HG03064 (cell line): ENCODE results near the gene CDH4.
"Not testable (repeated sequence)": the region's sequence is repeated elsewhere in the genome, so short reads cannot be mapped to it uniquely, and the experiment has no call there.

Experiments
- ATAC-seq: cut with Tn5 transposase; IDR thresholded peaks from one replicate; pipeline ENCODE4 v1.9.1; 2021; ENCODE audit warnings: low read depth; ENCODE audit not compliant: unreplicated experiment

Gene CDH4

DNA sequence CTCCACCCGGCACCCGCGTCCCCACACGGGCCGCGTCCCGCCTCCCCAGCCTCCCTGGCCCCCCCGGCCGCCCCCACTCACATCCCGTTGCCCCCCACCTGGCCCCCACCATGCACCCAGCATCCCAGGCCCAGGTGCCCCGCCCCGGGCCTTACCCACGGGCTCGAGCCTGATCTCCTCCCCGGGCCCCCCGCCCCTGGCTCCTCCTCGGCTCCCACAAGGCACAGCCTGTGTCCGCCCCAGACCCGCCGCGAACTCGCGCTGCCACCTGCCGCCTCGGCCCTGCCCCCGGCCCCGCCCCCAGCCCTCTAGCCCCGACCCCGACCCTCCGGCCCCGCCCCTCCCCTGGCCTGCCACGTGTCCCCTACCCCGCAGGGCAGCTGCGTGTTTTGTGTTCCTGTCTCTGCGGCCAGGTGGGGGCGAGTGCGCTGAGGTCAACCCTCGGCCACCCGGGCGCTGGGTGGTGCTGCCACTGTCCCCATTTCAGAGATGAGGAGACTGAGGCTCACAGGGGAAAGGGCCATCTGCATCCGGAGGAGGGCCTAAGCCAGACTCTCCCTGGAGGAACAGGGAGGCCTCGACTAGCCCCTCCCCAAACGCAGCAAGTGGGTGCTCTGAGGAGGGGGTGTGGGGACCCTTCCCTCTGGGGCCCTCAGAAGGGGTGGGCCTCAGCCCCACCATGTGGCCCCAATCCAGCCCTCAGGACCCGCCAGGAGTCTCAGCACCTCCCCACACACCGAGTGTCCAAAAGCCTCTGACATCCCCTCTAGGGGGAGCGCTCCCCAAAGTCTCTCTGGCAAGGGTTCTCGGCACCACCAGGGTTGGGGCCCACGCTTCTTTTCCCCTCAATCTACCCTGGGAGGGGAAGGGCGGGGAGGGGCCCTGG is 713.8 kb downstream of the CDH4 start:
- ATAC-seq: no peak

DNA sequence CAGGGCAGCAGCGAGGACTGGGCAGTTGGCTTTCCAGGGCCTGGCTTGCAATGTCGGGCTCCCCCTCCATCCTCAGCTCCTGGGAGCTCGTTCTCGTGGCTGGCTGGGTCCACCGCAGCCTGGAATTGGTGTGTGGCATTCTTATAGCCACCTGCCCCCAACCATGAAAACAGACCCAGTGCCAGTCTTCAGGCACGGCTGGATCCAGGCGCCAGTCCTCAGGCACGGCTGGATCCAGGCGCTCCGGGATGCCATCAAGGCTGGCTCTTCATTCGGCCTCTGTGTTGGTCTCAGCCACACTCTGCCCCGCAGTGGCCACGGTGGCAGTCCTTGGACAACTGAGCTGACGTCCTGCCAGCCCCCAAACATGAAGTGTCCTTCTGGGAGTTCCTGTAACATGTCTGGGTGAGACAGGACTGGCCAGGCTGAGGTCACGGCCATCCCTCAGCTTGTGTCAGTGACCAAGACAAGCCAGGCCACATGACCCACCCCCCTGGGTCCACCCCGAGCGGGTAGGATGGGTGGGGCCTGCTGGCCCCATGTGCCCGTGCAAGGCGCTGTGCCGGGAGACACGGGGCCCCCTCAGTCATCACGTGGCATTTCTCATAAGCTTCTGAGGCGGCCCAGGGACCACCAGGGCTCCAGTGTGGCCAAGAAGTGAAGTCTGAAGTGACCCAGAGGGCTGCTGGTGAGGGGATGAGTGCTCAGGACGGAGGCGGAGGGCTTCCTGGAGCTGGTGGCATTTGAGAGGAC is 714.6 kb downstream of the CDH4 start:
- no peak for ATAC-seq

DNA sequence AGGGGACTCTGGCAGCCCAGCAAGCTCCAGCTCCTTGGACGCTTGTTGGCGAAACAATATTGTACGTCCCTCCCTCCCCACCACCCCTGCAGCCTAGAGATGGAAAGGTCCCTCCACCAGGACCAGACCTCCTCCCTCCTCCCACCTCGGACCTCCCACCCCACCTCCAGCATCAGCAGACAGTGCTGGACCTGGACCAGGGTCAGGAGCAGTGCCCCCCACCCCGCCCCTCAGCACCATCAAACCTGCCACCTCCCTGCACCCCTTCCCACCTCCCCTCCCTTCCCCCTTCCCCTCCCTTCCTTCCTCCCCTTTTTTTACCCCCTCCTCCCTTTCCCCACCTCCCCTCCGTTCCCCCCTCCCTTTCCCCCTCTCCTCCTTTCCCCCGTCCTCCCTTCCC is 715.2 kb downstream of the CDH4 start:
- ATAC-seq: no peak

DNA sequence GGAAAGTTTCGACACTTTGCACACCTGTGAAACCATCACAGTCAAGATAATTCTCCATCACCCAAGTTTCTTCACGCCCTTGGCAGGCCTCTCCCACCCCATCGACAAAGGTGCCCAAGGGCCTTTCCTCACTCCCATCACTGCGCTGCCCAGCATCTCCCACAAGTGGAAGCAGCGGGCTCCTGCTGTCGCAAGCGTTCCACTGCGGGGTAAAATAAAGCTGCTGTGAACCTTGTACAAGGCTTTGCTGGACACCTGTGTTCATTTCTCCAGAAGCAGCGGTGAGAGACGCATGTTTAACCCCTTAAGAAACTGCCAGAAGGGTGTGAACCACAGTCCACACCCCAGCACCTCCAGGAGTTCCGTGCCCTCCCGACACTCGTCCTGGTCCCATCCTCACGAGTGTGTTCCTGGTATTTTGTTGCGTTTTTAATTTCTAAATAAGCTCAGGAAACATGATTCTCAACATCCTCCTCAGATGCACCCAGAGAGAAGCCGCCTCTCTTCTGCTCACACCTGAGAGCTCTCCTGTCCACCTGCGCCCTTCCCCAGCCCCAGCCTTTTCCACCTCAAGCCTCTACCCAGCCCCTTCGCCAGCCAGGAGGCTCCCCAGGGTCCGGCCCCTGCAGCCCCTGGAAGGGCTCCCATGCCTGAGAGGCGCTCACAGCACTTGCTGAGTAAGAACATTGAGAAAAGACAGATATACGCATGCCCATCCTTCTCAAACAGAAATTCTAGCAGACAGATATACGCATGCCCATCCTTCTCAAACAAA is 716.2 kb downstream of the CDH4 start:
- no peak for ATAC-seq

DNA sequence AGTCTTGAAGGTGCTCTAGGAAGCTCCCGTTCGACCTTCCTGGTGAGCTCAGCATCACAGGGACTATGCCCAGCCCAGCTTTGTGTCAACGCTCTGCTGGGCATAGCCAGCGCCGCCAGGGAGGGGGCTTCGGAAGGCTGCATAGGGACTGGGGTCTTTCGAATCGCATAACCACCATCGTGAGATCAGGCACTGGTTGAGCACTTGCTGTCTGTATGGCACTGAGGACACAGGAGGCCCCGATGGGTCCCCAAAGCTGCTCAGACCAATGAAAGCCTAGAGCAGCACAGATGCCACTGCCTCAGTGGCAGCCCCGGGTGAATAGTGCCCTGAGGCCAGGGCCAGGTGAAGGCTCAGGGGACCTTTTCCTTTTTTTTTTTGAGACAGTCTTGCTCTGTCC is 716.9 kb downstream of the CDH4 start:
- no peak for ATAC-seq

DNA sequence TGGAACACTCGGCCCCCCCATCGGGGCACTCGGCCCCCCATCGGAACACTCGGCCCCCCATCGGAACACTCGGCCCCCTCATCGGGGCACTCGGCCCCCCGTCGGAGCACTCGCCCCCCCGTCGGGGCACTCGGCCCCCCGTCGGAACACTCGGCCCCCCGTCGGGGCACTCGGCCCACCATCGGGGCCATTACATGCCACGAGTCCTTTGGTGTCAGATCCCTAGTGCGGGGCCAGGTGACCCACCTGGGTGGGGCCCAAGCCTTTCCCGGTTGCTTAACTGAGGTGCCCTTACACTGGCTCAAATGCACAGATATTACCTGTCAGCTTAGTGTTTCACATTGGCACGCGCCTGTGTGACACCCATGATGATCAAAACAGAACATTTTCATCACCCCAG is 717.7 kb downstream of the CDH4 start:
- ATAC-seq: no peak

DNA sequence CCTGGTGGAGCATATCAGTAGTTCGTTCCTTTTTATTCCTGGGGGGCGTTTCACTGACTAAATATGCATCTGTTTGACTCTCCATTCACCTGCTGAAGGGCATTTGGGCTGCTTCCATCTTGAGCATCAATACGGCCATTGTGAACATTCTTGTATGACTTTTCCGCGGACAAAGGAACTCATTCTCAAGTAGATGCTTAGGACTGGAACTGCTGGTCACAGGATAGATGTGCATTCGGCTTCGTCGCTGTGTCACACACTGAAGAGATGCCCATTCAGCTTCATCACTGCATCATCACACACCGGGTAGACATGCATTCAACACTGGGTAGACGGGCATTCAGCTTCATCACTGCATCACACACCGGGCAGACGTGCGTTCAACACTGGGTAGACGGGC is 718.3 kb downstream of the CDH4 start:
- no peak for ATAC-seq

DNA sequence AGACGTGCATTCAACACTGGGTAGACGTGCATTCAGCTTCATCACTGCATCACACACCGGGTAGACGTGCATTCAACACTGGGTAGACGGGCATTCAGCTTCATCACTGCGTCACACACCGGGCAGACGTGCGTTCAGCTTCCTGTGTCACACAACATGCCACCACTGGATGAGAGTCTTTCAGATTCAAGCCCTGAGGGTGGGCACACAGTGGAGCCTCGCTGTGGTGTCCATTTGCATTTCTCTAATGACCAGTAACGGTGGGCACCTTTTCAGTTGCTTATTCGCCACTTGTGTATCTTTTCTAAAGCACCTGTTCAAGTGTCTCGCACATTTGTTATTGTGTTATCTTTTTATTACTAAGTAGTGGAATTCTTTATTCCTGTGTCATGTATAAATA is 719.5 kb downstream of the CDH4 start:
- not testable (repeated sequence) for ATAC-seq

DNA sequence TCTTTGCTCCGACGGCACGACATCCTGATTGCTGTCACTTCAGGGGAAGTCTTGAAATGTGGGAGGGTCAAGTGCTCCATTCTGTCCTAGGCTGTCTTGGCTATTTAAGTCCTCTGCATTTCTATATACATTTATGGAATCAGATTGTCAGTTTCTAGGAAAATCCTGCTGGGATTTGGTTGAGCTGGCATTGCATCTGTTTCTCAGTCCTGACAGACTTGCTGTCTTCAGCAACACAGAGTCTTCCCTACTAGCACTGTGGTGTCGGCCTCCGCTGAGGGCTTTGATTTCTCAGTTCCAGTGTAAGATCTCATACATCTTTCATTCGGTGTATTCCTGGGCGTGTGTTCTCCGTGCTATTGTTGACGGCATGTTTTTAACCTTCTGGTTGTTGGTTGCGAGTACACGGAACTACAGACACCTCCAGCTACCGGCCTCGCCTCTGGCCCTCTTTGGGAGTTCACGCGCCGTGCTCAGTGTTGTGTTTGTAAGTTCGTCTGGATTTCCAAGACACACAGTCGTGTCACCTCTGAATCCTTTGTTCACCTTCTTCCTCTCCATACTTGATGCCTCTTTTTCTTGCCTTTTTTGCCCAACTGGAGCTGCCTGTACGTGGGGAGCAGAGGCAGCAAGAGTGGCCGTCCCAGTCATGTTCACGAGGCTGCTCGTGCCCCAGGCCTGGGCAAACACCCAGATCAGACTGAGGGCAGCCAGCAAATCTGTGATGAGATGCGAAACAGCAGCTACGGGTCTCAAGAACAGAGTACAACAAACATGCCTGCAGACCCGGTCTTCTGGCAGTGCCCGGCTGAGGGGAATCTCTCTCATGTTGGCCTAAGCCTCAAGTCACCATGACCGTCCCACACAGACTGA is 720.8 kb downstream of the CDH4 start:
- no peak for ATAC-seq

DNA sequence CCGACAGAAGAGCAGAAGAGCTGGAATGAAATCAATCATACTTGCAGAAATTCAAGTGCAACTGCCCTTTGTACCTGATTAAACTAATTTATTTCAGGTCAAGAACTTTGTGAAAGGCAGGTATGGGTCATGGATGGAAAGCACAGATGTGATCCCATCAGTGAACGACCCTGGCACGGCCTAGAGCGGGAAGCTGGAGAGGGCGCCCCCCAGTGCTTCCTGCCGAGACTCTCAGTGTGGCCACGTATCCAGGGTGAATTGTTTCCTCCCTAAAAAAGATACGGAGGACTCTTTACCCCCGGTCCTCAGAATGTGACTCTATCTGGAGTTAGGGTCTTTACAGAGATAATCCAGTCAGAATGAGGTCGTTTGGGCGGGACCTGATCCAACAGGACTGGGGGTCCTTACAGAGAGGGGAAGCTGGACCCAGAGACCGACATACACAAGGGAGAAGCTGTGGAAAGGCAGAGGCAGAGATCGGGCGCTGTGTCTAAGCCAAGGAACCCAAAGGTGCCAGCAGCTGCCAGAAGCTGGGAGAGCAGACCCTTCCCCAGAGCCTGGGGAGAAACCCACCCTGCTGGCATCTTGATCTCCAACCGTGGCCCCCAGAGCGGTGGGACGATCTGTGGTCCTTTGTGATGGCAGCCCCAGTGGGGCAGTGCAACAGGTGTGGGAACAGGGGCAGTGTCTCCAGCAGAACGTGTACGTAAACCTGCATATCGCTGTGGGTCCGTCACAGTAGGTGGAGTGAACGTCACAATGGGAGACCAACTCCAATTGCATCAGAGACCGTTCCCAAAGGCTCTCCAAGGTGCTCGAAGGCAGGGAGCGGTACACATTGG is 721.7 kb downstream of the CDH4 start:
- ATAC-seq: no peak

DNA sequence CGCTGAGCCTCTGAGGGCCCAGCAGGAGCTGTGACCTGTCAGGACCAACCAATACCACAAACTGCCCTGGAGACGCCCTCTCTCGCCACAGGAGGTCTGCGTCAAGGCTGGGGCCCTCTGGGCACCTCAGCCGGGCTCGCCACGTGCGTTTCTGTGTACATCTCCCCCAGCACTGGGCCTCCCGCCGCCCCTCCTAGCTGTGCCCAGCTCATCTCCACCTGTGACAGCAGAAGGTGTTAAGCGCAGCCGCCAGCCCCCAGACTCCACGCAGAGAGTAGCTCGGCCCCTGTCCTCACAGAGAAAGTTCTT is 722.2 kb downstream of the CDH4 start:
- ATAC-seq: no peak

DNA sequence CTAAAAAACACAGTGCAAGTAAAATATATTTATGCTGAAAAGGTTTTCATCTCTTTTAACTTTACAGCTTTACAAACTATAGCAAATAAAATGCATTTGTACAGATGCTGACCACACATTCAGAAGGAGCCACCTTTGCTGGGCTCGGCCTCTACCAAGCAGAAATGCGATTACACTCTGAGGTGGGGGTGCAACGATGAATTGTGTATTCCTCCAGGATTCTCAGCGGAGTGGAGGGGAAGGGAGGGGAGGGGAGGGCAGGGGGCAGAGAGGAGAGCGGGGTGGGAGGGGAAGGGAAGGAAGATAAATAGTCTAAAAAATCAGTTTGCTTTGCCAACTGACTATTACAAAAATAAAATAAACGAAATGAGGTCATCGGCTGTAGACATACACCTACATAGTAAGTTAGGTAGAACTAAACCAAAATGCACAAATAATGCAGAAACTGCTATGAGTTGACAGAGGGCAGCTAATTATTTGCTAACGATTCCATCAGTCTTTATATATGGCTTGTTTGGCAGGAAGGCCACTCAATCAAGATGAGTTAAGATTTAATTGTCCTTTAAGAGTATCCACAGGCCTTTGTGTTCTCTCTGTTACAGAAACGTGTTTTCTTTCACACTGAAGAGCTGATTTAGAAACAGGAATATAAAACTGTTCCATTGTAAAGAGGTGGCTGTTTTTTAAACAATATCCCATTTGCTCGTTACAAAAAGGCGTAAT is 723.5 kb downstream of the CDH4 start:
- no peak for ATAC-seq

DNA sequence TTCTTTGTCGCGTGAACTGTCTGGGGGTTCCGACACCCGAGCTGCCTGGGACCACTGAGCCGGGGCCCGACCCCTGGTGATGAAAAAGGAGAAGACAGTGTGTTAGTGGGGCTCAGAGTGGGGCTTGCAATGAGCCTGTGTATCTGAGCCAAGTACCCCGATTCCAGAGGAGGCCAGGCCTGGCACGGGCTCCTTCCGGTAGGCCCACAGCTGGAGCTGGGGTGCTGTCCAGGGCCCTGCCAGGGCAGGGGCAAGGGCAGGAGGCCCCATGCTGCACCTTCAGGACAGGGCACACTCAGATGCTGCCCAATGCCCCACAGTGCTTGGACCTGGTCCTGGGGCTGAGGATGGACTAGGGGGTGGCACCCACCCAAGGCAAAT is 724.2 kb downstream of the CDH4 start:
- ATAC-seq: no peak

DNA sequence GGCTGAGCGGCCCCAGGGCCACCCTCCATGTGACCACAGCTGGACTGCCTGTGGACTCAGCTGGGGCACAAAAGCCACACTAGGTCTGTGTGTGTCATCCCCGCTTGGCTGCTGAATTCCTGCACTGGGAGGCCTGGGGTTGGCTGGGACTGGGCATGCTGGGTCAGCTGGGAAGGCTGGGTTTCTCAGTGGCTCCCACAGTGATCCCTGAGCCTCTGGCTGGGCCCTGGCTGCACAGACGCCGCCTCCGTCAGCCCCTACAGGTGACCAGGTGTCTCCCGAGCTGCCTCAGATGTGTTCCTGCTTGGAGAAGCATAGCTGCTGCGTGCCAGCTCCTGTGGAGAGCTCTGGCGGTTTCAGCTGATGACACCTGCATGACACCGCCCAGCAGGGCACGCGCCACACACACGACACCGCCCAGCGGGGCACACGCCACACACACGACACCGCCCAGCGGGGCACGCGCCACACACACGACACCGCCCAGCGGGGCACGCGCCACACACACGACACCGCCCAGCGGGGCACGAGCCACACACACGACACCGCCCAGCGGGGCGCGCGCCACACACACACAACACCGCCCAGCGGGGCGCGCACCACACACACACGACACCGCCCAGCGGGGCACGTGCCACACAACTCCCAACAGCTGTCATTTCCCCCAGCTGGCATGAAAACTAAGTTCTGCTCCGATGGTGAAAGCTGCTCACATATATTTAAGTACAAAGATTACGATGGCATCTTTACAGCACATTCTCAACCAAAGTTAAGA is 724.8 kb downstream of the CDH4 start:
- ATAC-seq: no peak

DNA sequence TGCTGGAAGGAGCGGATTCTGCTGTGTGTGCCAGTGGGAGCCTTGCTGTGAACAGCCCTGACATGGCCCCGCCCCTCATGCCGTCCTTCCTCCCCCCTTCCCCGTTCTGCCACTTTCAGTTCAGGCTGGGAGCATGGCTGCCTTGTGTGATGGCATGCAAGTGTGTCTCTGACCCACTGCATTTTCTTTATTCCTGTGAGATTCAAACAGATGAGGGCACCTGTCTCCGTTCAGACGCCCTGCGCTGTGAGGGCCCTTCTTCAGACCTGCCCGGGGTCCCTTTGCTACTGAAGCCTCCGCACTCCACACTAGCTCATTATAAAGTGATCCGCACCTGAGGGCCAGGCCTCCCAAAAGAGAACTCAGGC is 725.3 kb downstream of the CDH4 start:
- ATAC-seq: no peak

DNA sequence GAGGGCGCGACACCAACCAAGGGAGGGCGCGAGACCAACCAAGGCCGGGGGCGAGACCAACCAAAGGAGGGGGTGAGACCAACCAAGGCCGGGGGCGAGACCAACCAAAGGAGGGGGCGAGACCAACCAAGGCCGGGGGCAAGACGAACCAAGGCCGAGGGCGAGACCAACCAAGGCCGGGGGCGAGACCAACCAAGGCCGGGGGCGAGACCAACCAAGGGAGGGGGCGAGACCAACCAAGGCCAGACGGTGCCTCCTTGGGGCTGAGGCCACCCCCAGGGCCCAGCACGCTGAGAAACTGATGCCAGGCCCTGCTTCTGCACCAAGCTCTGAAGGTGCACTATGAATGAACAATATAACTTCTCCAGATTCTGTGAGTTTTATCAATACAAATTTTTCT is 726.4 kb downstream of the CDH4 start:
- ATAC-seq: no peak

DNA sequence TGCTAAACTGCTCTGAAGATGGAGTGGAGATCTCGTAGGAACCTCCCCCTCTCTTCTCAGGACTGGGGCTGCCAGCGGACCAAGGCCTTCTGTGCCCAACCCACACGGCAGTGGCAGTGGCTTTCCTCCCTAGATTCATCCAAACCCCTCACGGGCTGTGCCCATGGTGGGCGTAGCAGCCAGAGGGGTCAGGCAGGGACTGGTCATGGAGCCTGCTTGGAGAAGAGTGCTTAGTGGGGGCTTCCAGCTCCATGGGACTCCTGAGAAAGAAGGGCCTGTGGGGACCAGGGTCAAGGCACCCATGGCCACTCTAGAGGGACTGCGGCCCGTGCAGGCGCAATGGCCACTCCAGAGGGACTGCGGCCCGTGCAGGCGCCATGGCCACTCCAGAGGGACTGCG is 727.0 kb downstream of the CDH4 start:
- no peak for ATAC-seq
